GM23338 (cell line): ENCODE measurements around the gene L3MBTL2.

Source experiments
- EZH2 ChIP-seq: fragments of 200-600 bp; sonication (generic); IDR thresholded peaks from one replicate; pipeline ENCODE4 v1.8.0; 2017; ENCODE audit warnings: antibody characterized with exemption, mild to moderate bottlenecking, low read depth; ENCODE audit not compliant: unreplicated experiment
- JUNB ChIP-seq: IDR thresholded peaks from one replicate; pipeline ENCODE4 v1.6.1; 2016; ENCODE audit warnings: antibody characterized with exemption; ENCODE audit not compliant: unreplicated experiment

GRCh38 chr22:41248758-41249157 is 43.6 kb downstream of the L3MBTL2 start:
- no peak for TF ChIP-seq JUNB
- no peak for TF ChIP-seq EZH2
